ENCODE results near the gene SEPSECS.

SEPSECS gene
- 20.7 to 38.2 (median 28.5) reads per million in 4 experiments for total RNA-seq

DNA sequence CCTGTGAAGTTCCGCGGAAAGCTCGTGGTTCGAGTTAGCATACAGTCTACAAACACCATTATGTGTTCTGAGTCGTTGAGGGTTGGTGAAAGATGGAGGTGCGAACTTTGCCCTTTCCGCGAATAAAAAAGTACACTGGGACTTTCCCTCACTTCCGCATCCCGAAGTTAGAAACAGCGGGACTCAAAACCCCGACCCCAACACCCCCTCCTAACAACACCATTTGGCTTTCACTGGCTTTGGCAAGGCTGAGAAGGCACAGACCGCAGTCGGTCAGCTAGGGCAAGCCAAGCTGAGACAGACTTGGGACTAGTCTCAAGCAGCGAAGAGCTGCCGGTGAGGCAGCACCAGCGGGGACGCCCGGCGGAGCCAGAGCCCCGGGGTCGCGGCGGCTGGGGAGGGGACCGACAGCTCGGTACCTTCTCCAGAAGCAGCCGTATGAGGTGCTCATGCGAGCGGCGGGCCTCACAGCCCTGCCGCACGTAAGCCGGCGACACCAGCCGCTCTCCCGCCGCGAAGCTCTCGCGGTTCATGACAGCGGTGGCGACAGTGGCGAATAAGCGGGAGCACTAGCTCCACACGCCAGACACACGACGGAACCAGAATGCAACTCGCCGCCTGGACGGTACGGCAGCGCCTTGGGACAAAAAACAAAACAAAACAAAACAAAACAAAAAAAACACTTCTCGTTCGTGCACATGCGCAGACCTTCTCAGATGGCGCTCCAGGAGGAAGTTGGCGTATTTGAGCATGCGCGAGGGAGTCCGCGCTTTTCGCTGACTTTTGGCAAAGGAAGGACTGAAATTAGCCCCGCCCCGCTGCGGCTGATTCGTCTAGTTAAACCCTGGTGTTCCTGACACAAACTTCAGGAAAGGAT, at the start of gene SEPSECS:
Gene SEPSECS (minus strand): TSS at position 613 of the 877 bp plus-strand sequence. CDS start 80 bp downstream, at position 533.
- peak; percentile 93 for DNase-seq

DNA sequence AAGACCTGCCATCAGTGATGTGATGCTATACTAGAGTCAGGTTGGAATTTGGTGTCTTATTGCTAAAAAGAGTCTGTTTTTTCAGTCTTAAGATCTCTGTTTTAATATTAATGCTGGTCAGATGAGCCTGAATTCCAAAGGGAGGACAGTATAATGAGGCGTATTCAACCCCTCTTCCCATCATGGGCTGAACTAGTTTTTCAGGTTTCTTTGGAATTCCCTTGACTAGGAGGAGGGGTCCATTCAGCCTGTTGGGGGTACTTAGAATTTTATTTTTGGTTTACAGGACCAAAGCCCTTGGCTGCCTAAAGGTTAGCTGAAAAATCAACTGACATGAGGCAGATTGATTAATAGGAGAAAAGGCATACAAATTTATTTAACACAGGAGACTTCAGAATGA, 49.5 kb upstream of the SEPSECS start:
- no peak for DNase-seq

DNA sequence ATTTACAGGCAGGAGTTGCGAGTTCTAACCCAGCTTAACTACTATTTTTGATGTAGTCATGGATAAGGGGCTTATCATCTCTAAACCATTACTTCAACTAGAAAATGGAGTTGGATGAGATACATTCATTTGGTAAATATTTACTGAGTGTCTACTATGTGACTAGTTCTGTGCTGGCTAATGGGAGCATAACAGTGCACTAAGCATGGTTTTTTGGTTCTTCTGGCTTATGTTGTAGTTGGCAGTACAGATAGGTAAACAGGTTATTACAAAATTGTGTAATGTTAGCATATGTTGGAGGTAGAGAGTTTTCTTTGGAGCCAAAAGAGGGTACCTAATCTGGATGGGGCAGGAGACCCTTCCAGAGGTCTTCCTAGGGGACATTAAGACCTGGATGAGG, 47.7 kb upstream of the SEPSECS start:
- no peak for DNase-seq

DNA sequence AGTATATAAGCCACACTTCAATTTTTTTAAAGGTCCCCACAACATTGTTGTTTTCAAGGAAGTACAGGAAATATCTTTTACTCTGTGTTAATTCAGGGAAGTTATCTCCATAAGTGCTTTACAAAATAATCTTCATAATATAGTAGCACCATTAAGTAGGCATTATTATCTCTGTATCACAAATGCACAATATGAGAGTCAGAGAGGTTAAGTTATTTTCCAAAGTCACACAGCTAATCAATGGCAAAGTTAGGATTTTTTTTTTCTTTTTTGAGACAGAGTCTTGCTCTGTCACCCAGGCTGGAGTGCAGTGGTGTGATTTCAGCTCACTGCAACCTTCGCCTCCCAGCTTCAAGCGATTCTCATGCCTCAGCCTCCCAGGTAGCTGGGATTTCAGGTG, 38.5 kb upstream of the SEPSECS start:
- no peak for DNase-seq

DNA sequence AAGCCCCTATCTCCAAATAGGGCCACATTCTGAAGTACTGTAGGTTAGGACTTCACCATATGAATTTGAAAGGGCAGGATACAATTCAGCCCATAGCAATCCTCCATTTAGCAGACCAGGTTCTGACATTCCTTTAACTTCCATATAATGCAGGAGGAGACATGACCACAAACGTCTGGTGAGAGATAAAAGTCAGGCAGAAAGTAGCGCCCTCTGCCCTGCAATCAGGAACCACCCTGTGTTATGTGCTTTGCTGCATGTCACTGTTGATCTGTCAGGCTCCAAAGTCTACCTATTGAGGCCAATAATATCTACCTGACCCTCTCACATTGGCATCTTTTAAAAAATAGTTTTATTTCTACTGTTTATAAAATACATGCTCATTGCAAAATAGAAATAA, 30.2 kb upstream of the SEPSECS start:
- DNase-seq = no peak

DNA sequence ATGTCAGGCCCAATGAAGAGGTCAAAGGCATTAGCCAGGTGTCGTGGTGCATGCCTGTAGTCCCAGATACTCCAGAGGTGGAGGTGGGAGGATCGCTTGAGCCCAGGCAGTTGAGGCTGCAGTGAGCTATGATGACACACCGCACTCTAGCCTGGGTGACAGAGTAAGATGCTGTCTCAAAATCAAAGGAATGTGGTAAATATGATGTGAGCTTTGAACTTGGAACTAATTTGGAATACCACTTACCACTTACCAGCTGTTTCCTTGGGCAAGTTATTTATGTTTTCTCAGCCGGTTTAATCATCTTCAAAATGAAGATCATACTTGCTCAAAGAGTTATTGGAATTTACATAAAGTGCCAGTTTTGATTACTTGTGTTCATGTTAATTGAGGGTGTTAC, 23.8 kb upstream of the SEPSECS start:
- no peak for DNase-seq

DNA sequence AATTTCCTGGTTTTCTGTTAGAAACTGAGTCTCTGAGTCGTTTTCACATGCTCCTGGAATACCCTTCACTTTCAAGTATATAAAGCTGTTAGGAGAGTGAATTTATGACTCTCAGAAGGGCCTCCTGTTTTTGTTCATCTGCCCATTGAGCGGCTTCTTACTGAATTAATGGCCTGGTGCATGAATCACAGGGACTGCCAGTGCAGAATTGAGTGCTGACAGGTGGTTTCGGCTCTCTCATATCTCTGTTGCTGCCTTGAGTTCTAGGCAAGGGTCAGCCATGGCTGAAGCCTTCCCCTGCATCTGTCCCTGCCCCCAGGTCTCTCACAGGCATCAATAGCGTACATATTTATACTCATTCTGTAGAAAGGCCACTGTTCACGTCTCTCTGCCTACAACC, 22.7 kb upstream of the SEPSECS start:
- no peak for DNase-seq

DNA sequence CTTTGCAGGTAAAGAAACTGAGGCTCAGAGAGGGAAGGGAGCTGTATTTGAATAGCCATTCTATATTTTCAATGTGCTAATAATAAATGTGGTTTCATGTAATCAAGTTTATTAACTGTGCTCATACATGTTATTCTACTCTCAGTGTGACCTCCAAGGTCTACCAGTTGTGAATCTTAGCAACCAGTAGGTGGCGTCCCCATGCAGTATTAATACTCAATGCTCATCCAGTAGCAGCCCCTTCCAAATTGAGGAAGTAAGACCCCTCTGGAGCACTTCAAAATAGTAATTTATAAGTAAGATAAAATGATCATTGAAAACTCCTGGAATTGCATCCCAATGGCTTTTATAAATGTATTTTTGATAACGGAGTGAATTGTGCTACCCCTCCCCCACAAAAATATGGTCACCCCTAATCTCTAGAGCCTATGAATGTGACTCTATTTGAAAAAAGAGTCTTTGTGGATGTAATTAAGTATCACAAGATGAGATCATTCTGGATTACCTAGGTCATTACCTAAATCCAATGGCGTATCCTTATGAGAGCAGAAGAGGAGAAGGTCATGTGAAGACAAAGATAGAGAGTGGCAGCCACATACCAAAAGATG, 20.4 kb upstream of the SEPSECS start:
- no peak for DNase-seq

DNA sequence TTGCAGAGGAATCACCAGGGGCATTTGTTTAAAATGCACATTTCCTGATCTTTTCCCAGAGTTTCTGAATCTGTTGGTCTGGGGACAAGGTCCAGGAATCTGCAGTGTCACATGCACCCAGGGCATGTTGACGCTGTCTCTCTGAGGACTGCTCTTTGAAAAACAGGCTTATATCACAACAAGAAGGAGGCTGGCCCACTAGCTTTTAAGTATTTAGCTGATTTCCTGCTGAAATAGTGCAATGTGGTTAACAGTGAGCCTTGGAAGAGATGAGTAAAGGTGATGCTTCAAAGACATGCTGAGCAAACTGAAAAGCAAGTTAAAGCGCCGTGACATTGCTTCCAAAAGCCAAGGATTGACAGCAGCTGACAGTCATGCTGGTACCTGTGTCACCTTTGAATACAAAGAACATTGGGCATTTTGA, 18.6 kb upstream of the SEPSECS start:
- no peak for DNase-seq

DNA sequence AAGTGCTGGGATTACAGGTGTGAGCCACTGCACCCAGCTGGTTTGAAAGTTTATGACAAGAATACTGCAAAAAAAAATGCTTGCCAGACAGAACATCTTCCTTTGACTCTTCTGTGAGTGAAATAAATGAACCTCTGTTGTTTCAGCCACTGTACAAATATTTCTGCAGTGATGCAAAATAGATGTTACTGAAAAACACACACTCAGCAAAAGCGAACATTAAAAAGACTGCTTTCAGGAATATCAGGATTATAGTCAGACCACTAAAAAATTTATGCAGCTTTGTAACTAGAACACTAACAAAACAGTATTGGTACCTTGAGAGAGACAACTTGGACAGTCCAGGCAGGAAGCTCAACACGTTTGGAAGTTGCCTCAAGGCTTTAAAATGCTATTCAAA, 16.9 kb upstream of the SEPSECS start:
- DNase-seq = no peak

DNA sequence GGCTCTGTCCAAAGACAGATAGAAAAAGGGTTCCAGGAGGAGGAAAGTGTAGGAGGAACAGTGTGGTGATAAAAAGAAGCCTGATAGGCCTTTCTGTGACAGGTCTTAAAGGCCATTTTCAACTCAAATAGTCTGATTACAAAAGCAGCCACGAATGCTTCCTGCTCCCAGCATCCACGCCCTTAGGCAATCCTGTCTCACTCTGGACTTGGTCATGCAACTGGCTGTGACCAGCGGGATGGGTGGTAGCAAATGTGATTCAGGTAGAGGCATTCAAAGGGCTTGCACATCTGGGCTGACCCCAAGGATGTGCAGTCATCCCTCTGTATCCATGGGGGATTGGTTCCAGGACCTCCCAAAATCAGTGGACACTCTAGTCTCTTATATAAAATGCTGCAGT, 14.4 kb upstream of the SEPSECS start:
- DNase-seq = no peak

DNA sequence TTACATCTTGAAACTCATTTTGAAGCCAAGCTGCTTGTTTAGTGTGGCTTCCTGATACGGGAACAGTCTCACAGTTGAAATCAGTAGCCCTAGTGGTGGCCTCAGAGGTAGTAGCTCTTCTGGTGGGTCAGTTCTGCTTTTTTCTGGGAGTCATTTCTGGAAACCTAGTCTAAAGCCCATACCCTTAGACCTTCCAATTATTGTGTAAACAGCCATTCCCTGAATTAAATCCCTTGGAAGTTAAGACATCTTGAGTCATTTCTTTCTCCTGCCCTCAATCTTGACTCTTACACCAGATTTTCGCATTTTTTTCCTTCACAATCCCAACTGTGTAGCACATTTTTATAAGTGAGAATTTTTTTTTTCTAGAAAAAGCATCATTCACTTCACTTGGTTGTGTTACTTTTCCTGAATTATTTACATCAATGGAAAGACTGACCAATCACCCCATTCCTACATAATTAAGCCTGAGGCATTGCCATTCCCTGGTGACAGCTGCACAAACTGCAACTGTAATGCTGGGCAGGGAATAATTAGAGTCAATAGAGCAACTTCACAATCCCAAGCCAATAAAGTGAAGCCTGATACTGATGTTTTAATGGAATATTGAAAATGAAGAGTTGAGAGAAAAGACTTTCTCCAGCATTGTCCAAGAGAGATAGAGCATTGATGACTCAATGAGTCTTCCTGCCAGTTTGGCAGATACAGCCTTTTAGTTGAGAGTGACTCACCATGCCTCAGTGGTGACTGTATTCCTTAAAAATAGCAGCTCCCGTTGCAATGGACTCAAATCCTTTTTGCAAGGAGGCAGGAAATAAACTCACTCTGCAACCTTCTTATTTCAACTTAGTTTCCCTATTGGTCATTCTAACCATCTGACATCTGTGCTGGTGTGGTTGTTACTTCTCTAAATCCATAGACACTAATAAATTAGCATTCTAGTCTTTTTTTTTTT, 13.0 kb upstream of the SEPSECS start:
- no peak for DNase-seq

DNA sequence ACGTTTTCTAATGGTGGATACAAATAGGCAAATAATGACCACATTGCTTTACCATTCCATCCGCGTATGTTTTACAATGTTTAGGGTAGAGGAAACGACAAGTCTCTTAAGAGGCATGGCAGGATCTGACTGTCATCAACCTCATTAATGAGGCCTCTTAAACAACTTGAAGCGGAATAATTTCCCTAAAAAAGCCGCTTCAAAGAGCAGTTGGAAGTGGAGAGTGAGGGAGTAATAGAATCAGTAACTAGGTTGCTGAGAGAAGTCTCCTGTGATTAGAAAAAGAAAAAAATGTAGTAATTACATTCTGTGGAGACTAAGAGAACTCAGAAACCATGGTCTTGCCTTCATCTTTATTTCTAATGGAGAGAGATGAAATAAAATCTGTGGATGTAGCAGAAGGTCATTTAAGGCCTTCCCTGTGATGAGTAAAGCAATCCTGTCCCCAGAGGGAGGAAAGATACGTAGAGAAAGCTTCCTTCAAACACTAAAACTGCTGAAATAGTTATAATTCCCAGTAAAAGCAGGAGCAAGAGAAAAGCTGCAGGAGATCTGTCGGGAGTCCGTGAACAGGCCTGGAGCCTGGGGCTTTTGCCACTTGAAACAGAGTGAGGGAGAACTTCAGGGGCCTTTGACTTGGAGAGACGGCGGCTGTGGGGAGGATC, 11.1 kb upstream of the SEPSECS start:
- no peak for DNase-seq

DNA sequence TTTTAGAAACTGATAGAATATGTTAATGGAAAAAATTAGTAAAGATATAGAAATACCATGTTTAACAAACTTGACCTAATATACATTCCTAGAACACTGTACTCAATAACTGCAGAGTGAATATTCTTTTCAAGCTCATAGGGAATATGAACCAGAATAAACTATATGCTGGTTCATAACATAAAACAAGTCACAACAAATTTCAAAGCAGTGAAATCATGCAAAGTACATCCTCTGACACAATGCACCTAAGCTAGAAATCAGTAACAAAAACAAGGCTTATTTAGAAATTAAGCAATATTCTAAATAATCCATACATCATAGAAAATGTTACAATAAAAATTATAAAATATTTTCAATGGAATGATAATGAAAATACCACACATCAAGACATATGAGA, 9.2 kb upstream of the SEPSECS start:
- no peak for DNase-seq

DNA sequence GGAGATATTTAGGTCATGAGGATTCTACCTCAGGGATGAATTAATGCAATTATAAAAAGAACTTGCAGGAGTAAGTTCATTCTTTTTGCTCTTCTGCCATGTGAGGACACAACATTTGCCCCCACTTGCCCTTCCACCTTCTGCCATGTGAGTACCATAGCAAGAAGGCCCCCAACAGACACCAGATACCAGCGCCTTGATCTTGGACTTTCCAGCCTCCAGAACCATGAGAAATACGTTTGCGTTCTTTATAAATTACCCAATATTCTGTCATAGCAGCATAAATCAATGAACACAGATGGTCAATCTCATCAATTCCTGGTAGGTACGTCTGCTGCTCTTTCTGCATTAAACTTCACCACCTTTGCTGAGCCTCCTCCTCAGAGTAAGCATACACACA, 5.7 kb upstream of the SEPSECS start:
- no peak for DNase-seq

DNA sequence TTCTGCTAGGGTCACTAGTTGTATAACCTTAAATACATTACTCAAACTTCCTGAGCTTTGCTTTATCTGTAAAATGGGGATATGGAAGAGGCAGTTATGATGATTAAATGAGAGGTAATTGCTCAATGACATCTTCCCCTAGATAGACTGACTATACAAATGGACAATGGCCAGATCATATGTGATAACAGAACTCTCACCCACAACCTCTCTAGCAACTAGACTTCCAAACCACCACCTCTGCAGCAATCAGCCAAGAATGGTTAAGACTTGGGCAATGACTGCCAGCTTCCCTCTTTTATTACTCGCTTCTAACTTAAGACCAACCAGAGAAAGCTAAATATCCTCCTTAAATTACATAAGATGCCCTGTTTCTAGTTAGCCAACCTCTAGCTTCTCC, 2.9 kb upstream of the SEPSECS start:
- no peak for DNase-seq

DNA sequence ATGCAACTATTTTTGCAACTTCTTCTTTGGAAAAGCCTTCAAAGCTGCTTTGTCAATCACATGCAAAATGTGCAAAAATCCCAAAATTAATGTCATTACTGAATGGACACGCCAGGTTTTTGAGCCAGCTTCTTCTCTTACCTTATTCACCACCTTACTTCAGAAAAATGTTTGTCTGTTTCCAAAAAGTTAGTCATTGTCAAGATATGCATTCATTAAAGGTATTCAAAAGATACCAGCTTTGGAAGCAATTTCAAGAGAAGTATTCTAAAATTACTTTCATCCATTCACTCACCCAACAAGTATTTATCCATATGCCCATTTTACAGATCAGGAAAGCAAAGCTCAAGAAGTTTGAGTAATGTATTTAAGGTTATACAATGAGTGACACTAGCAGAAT, 2.3 kb upstream of the SEPSECS start:
- DNase-seq = no peak

DNA sequence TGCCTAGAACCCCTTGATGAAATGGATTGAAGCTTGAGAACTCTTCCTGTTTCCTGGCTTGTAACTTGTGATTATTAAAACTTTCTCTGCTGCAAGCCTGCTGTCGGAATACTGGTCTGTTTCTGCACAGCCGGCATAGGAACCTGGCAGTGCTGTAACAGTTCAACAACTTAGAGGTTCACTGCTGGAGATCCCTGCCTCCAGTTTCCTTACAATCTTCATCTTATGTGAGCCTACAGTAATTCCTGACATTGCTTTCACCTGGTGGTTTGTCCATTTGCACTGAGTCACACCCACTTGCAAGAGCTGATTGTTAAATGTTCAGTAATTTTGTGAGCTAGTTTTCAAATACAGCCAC, 1.3 kb upstream of the SEPSECS start:
- no peak for DNase-seq

DNA sequence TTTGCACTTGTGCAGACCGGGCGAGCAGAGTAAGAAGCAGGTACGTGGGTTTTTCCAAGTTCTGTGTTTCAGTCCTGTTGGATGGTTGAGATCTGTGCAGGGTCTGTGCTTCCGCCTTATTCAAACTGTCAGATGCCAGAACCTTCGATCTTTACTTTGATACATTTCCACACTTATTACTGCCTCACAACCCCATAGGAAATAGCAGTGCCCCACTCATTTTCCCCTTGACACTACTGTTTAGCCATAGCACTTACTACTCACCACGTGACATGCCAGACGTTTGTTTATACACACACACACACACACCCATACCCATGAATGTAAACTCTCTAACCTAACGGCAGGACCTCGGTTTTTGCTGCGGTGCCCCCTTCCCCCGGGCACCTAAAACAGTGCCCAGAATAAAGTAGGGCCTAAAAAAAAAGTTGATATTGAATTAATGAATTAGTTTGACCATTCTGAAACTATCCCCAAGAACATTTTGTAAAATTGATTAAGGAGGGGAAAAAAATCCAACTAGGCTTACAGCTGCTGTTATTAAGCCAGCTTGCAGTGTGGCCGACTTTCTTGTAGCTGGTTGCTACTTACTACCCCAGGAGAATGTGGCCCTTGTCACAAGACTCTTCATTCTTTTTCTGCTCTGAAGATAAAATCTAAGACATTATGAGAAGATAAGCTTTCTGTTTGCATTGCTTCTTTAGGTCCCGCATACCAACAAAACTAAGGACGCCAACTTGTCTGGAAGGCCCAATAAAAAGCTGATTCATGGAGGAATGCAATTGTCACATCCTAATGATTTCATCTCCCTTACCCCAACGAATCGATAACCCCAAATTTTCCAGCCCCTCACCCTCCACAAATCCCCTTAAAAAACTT, 704 bp upstream of the SEPSECS start:
- no peak for DNase-seq

DNA sequence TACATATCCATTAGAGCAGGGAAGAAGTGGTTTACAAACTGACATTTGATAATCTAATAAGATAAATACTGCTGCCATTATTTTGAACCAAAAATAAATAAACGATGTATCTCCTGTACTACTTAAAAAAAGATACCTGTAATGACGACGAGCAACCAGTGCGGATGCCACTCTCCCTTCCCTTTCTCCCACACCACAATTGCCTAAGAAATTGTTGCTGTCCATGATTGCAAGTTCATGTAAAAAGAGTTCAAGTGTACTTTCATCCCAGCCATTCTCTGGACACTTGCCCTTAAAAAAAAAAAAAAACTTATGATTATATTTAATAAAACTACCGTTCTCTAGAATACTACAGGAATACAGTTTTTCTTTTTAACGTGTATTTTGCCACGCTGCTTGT, 1.4 kb downstream of the SEPSECS start:
- DNase-seq = no peak

DNA sequence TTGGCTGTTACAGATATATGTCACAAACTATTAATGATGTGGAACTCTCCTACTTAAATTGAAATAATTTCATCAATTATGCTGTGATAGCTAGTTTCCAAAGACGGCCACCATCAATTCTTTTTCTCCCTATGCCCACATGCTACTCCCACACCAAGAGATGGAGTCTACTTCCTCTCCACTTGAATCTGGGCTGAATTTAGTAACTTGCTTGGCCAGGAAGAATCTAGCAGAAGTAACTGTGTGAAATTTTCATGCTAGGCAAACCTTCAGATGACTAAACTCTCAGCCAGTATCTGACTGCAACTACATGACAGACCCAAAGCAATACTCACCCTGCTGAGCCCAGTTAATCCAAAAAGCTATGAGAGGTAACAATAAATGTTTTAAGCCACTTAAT, 3.2 kb downstream of the SEPSECS start:
- no peak for DNase-seq

DNA sequence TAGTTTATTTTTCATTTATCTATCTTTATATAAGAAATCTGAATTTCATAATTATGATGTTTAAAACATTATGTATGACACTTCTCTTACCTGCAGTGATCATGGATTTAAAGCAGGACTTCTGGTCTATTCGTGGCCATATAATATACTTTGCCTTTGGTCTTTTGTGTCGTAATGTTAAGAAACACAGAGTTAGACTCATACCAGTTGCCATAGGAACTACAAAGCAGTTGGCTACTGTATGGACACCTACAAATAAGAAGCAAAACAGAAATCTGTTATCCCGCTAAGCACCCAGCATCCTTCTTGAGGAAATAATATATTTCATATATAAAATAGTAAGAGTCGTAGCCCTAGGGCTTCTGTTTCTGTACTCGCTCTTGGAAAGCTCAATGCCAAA, 4.3 kb downstream of the SEPSECS start:
- no peak for DNase-seq

Measured in effector CD8-positive, alpha-beta T cell (primary cell).